Measurements from ENCODE around the gene ARID1B.

Gene ARID1B

DNA sequence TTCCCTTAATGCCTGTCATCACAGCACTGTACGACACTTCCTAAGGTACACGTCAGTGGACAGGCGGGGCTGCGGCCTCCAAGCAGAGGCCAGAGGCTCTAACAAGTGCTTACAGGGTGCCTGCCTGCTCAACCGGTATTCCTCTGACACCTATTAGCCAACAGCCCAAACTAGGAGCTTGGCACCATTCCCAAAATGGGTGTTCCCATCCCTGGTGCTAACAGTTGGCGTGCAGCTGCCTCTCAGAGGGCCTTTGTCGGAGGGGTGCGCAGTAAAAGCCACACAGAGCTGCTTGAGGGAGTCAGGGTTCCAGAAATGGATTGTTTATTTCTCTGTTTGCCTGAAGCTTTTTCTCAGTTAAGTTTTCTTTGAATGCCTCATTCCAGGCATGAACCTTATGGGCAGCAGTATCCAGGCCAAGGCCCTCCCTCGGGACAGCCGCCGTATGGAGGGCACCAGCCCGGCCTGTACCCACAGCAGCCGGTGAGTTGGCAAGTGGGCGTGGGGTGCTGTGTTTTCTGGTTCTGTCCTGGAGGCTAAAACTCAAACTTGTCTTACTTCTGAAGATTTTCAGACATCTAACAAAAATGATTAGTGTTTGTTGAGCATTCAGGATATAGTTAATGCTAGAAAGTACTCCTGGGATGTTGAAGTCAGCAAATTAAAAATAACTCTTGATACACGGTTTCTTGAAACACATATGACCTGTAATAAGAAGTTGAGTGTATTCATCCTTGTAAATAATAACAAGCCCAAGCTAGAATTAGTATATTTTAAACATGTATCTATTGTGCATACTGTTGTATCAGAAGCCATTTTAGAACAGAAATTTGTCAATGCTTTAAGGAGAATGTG lies 421.5 kb downstream of the ARID1B start:
- TF ChIP-seq, protein P1, sequence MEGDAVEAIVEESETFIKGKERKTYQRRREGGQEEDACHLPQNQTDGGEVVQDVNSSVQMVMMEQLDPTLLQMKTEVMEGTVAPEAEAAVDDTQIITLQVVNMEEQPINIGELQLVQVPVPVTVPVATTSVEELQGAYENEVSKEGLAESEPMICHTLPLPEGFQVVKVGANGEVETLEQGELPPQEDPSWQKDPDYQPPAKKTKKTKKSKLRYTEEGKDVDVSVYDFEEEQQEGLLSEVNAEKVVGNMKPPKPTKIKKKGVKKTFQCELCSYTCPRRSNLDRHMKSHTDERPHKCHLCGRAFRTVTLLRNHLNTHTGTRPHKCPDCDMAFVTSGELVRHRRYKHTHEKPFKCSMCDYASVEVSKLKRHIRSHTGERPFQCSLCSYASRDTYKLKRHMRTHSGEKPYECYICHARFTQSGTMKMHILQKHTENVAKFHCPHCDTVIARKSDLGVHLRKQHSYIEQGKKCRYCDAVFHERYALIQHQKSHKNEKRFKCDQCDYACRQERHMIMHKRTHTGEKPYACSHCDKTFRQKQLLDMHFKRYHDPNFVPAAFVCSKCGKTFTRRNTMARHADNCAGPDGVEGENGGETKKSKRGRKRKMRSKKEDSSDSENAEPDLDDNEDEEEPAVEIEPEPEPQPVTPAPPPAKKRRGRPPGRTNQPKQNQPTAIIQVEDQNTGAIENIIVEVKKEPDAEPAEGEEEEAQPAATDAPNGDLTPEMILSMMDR (conservative IDR thresholded peaks at IDR 0.05) = no peak
- TF ChIP-seq ZFX (IDR thresholded peaks at IDR 0.05) = peak; percentile 36; the same call in 1 of the 2 replicates
- H3K27ac ChIP-seq = peak overlapping the region; percentile 69

DNA sequence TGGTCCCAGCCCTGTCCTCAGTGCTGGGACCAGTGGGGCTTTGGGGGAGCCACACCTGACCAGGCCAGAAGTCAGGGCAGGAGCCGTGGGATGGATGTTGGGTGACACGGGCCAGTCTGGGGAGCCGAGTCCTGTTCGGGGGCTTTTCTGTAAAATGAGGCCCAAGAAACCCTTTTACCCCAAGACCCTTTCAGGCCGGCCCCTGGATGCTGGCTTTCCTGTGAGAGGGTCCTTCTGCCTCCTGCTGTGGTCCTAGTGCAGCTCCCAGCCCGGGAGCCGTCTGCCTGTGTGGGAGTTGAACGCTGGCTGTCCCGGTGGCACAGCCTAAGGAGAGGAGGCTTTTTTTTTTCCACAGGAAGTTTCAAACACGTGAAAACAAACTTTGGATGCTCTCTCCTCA lies 422.9 kb downstream of the ARID1B start:
- TF ChIP-seq ZFX (IDR thresholded peaks at IDR 0.05) = no peak
- TF ChIP-seq, protein P1 (conservative IDR thresholded peaks at IDR 0.05) = no peak
- H3K27ac ChIP-seq = no peak overlapping the region

DNA sequence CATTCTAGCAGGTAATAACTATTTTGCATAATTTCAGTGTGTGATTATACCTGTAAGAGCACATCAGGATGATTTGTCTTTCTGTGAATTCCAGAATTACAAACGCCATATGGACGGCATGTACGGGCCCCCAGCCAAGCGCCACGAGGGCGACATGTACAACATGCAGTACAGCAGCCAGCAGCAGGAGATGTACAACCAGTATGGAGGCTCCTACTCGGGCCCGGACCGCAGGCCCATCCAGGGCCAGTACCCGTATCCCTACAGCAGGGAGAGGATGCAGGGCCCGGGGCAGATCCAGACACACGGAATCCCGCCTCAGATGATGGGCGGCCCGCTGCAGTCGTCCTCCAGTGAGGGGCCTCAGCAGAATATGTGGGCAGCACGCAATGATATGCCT lies 423.4 kb downstream of the ARID1B start:
- no peak overlapping the region for H3K27ac ChIP-seq
- TF ChIP-seq ZFX (IDR thresholded peaks at IDR 0.05) = no peak
- TF ChIP-seq, protein P1 (conservative IDR thresholded peaks at IDR 0.05) = no peak

DNA sequence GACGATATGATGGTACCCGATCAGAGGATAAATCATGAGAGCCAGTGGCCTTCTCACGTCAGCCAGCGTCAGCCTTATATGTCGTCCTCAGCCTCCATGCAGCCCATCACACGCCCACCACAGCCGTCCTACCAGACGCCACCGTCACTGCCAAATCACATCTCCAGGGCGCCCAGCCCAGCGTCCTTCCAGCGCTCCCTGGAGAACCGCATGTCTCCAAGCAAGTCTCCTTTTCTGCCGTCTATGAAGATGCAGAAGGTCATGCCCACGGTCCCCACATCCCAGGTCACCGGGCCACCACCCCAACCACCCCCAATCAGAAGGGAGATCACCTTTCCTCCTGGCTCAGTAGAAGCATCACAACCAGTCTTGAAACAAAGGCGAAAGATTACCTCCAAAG lies 423.9 kb downstream of the ARID1B start:
- TF ChIP-seq ZFX (IDR thresholded peaks at IDR 0.05) = no peak
- TF ChIP-seq, protein P1 (conservative IDR thresholded peaks at IDR 0.05) = no peak
- H3K27ac ChIP-seq = no peak overlapping the region

DNA sequence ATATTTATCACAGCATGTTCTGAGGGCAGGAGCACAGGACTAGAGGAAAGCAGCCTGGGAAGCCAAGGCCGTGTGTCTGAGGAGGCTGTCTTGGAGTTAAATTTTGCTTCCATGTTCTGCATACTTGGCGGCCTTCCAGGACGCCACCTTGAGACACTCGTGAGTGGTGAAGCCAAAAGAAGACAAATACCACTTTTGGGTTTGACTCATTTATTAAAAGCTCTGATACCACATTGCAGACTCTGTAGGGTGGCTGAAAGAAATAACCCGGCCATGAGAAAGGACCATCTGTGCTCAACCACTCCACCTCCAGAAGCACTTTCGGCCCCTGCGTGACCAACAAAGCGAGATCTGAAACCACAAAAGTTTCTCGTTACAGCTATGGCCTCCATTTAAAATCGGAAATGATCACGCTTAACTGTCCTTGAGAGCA lies 426.1 kb downstream of the ARID1B start:
- TF ChIP-seq, protein P1 (conservative IDR thresholded peaks at IDR 0.05) = no peak
- no peak for TF ChIP-seq ZFX (IDR thresholded peaks at IDR 0.05)
- no peak overlapping the region for H3K27ac ChIP-seq

DNA sequence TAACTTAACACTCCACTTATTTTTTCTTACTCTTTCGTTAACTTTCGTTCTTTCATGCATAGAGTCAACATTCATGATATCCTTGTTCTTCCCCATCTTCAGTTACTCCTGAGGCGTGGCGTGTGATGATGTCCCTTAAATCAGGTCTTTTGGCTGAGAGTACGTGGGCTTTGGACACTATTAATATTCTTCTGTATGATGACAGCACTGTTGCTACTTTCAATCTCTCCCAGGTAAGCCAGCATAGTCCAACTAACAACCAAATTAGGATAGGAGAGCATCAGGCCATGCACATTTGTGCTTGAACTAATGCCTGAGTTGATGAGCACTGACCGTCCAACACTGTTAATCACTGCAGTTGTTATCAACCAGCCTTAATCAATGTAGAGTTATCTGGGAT lies 426.6 kb downstream of the ARID1B start:
- no peak for TF ChIP-seq ZFX (IDR thresholded peaks at IDR 0.05)
- TF ChIP-seq, protein P1 (conservative IDR thresholded peaks at IDR 0.05) = no peak
- no peak overlapping the region for H3K27ac ChIP-seq

DNA sequence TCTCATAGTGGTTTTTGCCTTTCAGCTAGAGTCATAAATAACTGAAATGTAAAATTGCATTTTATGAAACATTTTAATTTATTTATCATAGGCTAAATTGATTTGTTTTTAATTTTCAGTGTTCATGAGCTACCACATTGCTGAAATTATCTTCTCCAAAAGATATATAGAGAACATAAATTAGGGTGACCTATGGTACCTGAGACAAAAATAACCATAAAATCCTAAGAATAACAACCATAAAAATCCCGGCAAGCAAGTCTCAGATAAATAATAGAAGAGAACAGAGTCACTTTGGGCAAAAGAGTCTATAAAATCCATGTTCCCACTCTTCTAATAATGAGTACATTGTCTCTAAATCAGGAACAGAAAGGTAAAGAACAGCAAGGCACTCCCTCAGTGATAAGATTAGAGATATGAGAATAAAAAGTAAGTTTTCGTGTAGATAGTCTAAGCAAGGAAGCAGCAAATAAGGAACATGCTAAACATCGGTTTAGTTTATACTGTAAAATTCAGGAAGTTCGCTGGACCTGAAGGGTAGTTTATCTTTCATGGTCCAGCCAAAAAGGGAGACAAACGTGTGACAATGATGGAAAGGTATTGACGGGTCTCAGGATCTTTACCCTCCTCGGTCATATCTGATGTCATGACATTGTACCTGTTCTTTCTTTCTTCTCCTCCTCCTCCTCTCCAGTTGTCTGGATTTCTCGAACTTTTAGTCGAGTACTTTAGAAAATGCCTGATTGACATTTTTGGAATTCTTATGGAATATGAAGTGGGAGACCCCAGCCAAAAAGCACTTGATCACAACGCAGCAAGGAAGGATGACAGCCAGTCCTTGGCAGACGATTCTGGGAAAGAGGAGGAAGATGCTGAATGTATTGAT lies 428.5 kb downstream of the ARID1B start:
- TF ChIP-seq, protein P1 (conservative IDR thresholded peaks at IDR 0.05) = no peak
- no peak for TF ChIP-seq ZFX (IDR thresholded peaks at IDR 0.05)
- H3K27ac ChIP-seq = no peak overlapping the region
